ENCODE measurements around the gene SLC35G1. TPM values are rescaled to one million over a fixed set of nuclear protein-coding genes. Genes with fewer than 3 reads are reported as not detected.

SLC35G1 gene
- total RNA-seq: 1 to 10 TPM; 3.5 to 5.7 (median 4.6) TPM

- no peak for DNase-seq (ENCODE audit: low spot score)
- peak; percentile 92 for ATAC-seq (ENCODE audit: low FRiP score)
- no peak for TF ChIP-seq CTCF (IDR thresholded peaks at IDR 0.05)
These were observed at the start of gene SLC35G1 for GRCh38 chr10:93893646-93894515. Gene SLC35G1 (plus strand): TSS chr10:93893978. CDS start chr10:93894034, 56 bp downstream.

GRCh38 chr10:93844979-93845626 lies 48.7 kb upstream of the SLC35G1 start:
- DNase-seq (ENCODE audit: low spot score) (no peak), ATAC-seq (ENCODE audit: low FRiP score) (no peak)
- no peak for TF ChIP-seq CTCF (IDR thresholded peaks at IDR 0.05)

- no peak for TF ChIP-seq CTCF (IDR thresholded peaks at IDR 0.05)
- ATAC-seq (ENCODE audit: low FRiP score) (no peak), DNase-seq (ENCODE audit: low spot score) (no peak)
These were observed 44.2 kb upstream of the SLC35G1 start for GRCh38 chr10:93849593-93849992.

- DNase-seq (ENCODE audit: low spot score) (no peak), ATAC-seq (ENCODE audit: low FRiP score) (no peak)
- TF ChIP-seq CTCF (IDR thresholded peaks at IDR 0.05): no peak
These were observed 43.5 kb upstream of the SLC35G1 start for GRCh38 chr10:93850031-93851015.

GRCh38 chr10:93851169-93851568 lies 42.6 kb upstream of the SLC35G1 start:
- no peak for DNase-seq (ENCODE audit: low spot score)
- TF ChIP-seq CTCF (IDR thresholded peaks at IDR 0.05): no peak
- no peak for ATAC-seq (ENCODE audit: low FRiP score)

GRCh38 chr10:93852476-93853095 lies 41.2 kb upstream of the SLC35G1 start:
- ATAC-seq (ENCODE audit: low FRiP score) (no peak), DNase-seq (ENCODE audit: low spot score) (no peak)
- no peak for TF ChIP-seq CTCF (IDR thresholded peaks at IDR 0.05)

All from omental fat pad (tissue), 4 donors.